IgD-negative memory B cell (primary cell): ENCODE data around the gene HYAL2. TPM values are rescaled to one million over a fixed set of nuclear protein-coding genes. Genes with fewer than 3 reads are reported as not detected.
A peak's percentile ranks its signal among the peaks of the same experiment; 100 is the strongest.
"Not testable (repeated sequence)": the region's sequence is repeated elsewhere in the genome, so short reads cannot be mapped to it uniquely, and the experiment has no call there.

Experiments used
- H3K27ac Mint-ChIP-seq, 3 donors: one replicate each; pipeline ENCODE4 v1.8.0; 2020 to 2022; ENCODE audit warnings: mild to moderate bottlenecking in 3 of 3, mixed read lengths in 3 of 3, moderate library complexity in 1 of 3
- H3K27me3 Mint-ChIP-seq: one replicate; pipeline ENCODE4 v1.8.0; 2021; ENCODE audit warnings: mixed read lengths
- H3K36me3 Mint-ChIP-seq: one replicate; pipeline ENCODE4 v1.8.0; 2020; ENCODE audit warnings: mild to moderate bottlenecking, mixed read lengths
- H3K4me1 Mint-ChIP-seq, 3 donors: one replicate each; pipeline ENCODE4 v1.8.0; 2020 to 2022; ENCODE audit warnings: mixed read lengths in 3 of 3, mild to moderate bottlenecking in 1 of 3
- H3K4me3 Mint-ChIP-seq, 4 donors: one replicate each; pipeline ENCODE4 v1.8.0; 2020 to 2022; ENCODE audit warnings: mild to moderate bottlenecking in 4 of 4, mixed read lengths in 4 of 4, moderate library complexity in 3 of 4
- H3K9me3 Mint-ChIP-seq, 3 donors: one replicate each; pipeline ENCODE4 v1.8.0; 2020 to 2021; ENCODE audit warnings: mixed read lengths in 3 of 3, mild to moderate bottlenecking in 1 of 3
- polyA plus RNA-seq: library from polyadenylated mRNA; unstranded; fragments of 300-500 nt; fragmentation: Illumina TruSeq; gene quantifications from one replicate; pipeline ENCODE4 v1.2.3, GENCODE V29; 2021

The HYAL2 gene
- polyA plus RNA-seq, 1 donor from 2014 or later = 7.3 TPM

- peak overlapping the region in 1 of 3 donors; percentile 82 for H3K27ac Mint-ChIP-seq
Observed at GRCh38 chr3:50319181-50319893, 3.2 kb downstream of the HYAL2 start.

GRCh38 chr3:50318615-50319014 lies 3.9 kb downstream of the HYAL2 start:
- Mint-ChIP-seq H3K4me1 (peaks cover 24 to 39% (median 25%) of the 10 kb centered on the region in 3 donors), H3K36me3 (peaks cover 2% of the 10 kb centered on the region), H3K27ac (peak overlapping the region in 2 of 3 donors; percentile 73 to 82), H3K27me3 (no peaks in the 10 kb centered on the region), H3K4me3 (peak overlapping the region in 3 of 4 donors; percentile 52 to 92 (median 78)), H3K9me3 (no peaks in the 10 kb centered on the region)

More at GRCh38 chr3:50319181-50319893, 3.2 kb downstream of the HYAL2 start:
- peaks cover 2% of the 10 kb centered on the region for H3K36me3 Mint-ChIP-seq
- H3K9me3 Mint-ChIP-seq = no peaks in the 10 kb centered on the region
- H3K4me1 Mint-ChIP-seq = peaks cover 24 to 35% (median 25%) of the 10 kb centered on the region in 3 donors
- H3K4me3 Mint-ChIP-seq = peak overlapping the region in 2 of 4 donors; percentile 48 to 92
- no peaks in the 10 kb centered on the region for H3K27me3 Mint-ChIP-seq

DNA sequence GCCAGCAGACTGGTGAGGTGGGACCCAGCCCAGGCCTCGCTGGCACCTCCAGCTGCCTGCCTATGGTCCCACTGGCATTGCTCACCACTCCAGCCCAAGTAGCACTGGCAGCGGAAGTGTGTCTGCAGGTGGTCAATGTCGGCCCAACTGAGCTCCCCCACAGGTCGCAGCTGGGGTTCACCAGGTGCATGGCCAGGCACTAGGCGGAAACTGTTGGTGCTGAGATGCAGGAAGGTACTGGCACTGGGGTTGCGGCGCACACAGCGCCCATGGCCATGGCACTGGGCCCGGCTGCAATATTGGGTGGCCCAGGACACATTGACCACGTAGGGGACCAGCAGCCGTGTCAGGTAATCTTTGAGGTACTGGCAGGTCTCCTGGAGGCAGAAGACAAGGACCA lies 4.4 kb downstream of the HYAL2 start:
- Mint-ChIP-seq H3K36me3 (peaks cover 2% of the 10 kb centered on the region), H3K27ac (peak overlapping the region in 1 of 3 donors; percentile 82), H3K9me3 (no peaks in the 10 kb centered on the region), H3K4me3 (peak overlapping the region in 2 of 4 donors; percentile 78 to 92), H3K27me3 (no peaks in the 10 kb centered on the region), H3K4me1 (peaks cover 24 to 39% (median 25%) of the 10 kb centered on the region in 3 donors)

DNA sequence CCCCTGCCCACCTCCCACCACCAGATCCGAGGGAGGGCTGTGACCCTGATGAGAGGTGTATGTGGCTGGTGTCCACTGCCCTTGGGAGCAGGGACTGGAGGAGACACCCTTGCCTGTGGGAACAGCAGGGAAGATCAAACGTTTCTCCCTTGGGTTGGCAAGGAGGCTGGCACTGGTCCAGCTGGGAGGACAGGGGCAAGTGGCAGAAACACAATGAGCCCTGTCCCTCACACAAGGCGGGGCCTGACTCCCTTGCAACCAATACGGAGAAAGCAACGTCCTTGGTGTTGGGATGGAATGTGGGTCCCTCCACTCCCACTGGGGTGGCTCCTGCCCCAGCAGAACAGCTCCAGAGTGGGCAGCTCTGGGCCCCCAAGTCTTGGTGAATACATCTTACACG lies 5.2 kb downstream of the HYAL2 start:
- Mint-ChIP-seq H3K27ac (peak overlapping the region in 1 of 3 donors; percentile 78), H3K9me3 (no peaks in the 10 kb centered on the region), H3K4me3 (peak overlapping the region in 1 of 4 donors; percentile 82), H3K4me1 (peaks cover 21 to 39% (median 24%) of the 10 kb centered on the region in 3 donors), H3K36me3 (peaks cover 2% of the 10 kb centered on the region), H3K27me3 (no peaks in the 10 kb centered on the region)

DNA sequence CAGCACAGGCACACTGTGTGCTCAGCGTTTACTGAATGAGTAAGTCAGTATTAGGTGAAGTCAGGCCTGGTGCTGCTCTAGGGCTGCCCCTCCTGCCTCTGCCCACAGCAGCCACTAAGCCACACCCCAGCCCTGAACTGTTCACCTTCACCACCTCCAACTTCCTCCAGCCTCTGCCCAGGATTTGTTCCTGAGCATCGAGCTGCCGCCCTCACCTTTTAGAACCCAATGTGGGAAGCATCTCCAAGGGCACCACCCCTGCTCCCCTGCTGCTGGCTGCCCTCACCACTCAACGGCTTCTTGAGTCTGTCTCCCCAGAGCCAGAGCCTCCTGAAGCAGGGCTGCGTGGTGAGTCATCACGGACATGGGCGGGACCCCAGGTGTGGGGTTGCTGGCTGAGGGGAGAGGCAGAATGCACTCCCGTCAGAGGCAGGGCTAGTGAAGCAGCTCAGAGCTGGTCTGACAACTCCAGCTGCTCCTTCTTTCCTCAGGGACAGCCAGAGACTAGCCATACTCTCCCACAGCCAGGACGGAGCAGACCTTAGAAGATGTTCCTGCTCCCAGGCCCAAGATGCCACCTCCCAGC lies 5.8 kb downstream of the HYAL2 start:
- Mint-ChIP-seq H3K4me3 (peak overlapping the region; percentile 45 to 86 (median 79)), H3K36me3 (peaks cover 2% of the 10 kb centered on the region), H3K27ac (peak overlapping the region; percentile 65 to 78 (median 68)), H3K4me1 (peaks cover 20 to 39% (median 24%) of the 10 kb centered on the region in 3 donors), H3K9me3 (no peaks in the 10 kb centered on the region), H3K27me3 (no peaks in the 10 kb centered on the region)

GRCh38 chr3:50314816-50315215 lies 7.7 kb downstream of the HYAL2 start:
- Mint-ChIP-seq H3K27ac (no peak overlapping the region), H3K4me3 (no peak overlapping the region), H3K4me1 (peaks cover 14 to 31% (median 18%) of the 10 kb centered on the region in 3 donors), H3K9me3 (no peaks in the 10 kb centered on the region), H3K36me3 (peaks cover 2% of the 10 kb centered on the region), H3K27me3 (no peaks in the 10 kb centered on the region)

DNA sequence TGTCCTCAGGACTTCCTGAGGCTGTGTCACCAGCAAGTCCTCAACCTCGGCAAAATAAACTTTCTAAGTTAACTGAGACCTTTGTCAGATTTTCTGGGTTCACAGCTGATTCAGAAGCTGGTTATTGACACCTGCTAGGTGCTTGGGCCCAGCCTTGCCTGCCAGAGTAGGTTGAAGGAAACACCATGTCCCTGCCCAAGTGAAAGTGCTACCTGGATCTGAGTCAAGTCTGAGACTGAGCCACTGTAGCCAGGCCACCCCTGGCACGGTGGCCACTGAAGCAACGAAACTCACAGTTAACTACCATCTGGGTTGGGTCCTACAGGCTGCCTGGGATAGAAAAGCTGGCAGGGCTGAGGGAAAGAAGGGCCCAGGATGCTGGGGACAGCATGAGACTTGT lies 8.2 kb downstream of the HYAL2 start:
- no peaks in the 10 kb centered on the region for H3K27me3 Mint-ChIP-seq
- peaks cover 2% of the 10 kb centered on the region for H3K36me3 Mint-ChIP-seq
- H3K9me3 Mint-ChIP-seq = no peaks in the 10 kb centered on the region
- peaks cover 12 to 28% (median 16%) of the 10 kb centered on the region in 3 donors for H3K4me1 Mint-ChIP-seq
- peak overlapping the region in 1 of 3 donors; percentile 26 for H3K27ac Mint-ChIP-seq
- no peak overlapping the region for H3K4me3 Mint-ChIP-seq

GRCh38 chr3:50312041-50312440 lies 10.5 kb downstream of the HYAL2 start:
- not testable (repeated sequence) for H3K27ac Mint-ChIP-seq, H3K36me3 Mint-ChIP-seq, H3K4me3 Mint-ChIP-seq, H3K9me3 Mint-ChIP-seq, H3K27me3 Mint-ChIP-seq
- H3K4me1 Mint-ChIP-seq = peaks cover 9 to 14% (median 10%) of the 10 kb centered on the region in 3 donors

- Mint-ChIP-seq H3K4me1 (peaks cover 7 to 13% (median 9%) of the 10 kb centered on the region in 3 donors), H3K27ac (peak overlapping the region in 1 of 3 donors; percentile 46), H3K4me3 (peak overlapping the region in 1 of 4 donors; percentile 50), H3K9me3 (no peaks in the 10 kb centered on the region), H3K36me3 (no peaks in the 10 kb centered on the region), H3K27me3 (no peaks in the 10 kb centered on the region)
Observed at GRCh38 chr3:50304601-50305000, 17.9 kb downstream of the HYAL2 start.

- Mint-ChIP-seq H3K4me3 (peak within 1 kb of the TSS in 1 of 4 donors; percentile 50), H3K9me3 (no peaks in the 10 kb centered on the region), H3K27me3 (no peaks in the 10 kb centered on the region), H3K27ac (no peak within 1 kb of the TSS), H3K36me3 (no peaks in the 10 kb centered on the region), H3K4me1 (peaks cover 8 to 16% (median 12%) of the 10 kb centered on the region in 3 donors)
Observed at GRCh38 chr3:50303013-50303815, 19.3 kb downstream of the HYAL2 start, which contains the start of gene HYAL1. TSS of gene HYAL1 (minus strand) at chr3:50303574. CDS start at chr3:50302956, 618 bp downstream.

GRCh38 chr3:50302095-50303012 lies 20.2 kb downstream of the HYAL2 start:
- Mint-ChIP-seq H3K27me3 (no peaks in the 10 kb centered on the region), H3K27ac (no peak overlapping the region), H3K36me3 (no peaks in the 10 kb centered on the region), H3K4me1 (peaks cover 12 to 23% (median 16%) of the 10 kb centered on the region in 3 donors), H3K9me3 (no peaks in the 10 kb centered on the region), H3K4me3 (peak overlapping the region in 1 of 4 donors; percentile 54)

DNA sequence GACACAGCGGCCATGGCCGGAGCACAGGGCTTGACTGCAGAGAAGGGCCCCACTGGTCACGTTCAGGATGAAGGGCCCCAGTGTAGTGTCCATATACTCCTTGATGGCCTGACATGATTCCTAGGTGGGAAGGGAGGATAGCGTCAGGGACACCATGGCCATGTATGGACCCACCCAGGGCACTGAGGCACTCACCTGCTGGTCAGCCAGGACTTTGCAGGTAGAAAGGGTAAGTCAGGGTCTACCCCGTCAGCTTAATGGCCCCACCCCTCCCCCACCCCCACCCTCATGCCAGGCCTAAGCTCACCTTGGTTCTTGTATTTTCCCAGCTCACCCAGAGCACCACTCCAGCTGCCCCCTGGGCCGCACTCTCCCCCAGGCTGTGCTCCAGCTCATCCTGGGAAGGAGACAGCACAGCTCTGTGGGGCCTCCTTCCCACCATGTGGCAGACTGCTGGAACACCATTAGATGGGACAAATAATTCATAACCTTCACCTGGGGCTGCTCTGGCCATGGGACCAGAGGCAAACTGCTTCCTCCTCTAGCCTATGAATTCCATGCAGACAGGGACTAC lies 21.8 kb downstream of the HYAL2 start:
- peaks cover 12 to 23% (median 18%) of the 10 kb centered on the region in 3 donors for H3K4me1 Mint-ChIP-seq
- peak overlapping the region in 2 of 3 donors; percentile 23 to 98 for H3K27ac Mint-ChIP-seq
- no peaks in the 10 kb centered on the region for H3K9me3 Mint-ChIP-seq
- peak overlapping the region in 2 of 4 donors; percentile 29 to 83 for H3K4me3 Mint-ChIP-seq
- H3K27me3 Mint-ChIP-seq = no peaks in the 10 kb centered on the region
- no peaks in the 10 kb centered on the region for H3K36me3 Mint-ChIP-seq

- Mint-ChIP-seq H3K27ac (peak overlapping the region; percentile 86 to 98 (median 98)), H3K9me3 (no peaks in the 10 kb centered on the region)
Observed at GRCh38 chr3:50299929-50300680, 22.4 kb downstream of the HYAL2 start.

More at GRCh38 chr3:50299929-50300680, 22.4 kb downstream of the HYAL2 start:
- no peaks in the 10 kb centered on the region for H3K36me3 Mint-ChIP-seq
- H3K4me1 Mint-ChIP-seq = peaks cover 12 to 23% (median 18%) of the 10 kb centered on the region in 3 donors
- H3K4me3 Mint-ChIP-seq = peak overlapping the region; percentile 83 to 99 (median 98)
- no peaks in the 10 kb centered on the region for H3K27me3 Mint-ChIP-seq
